Fibroblast of lung (primary cell): ENCODE results near the gene AP4E1. TPM values are rescaled to one million over a fixed set of nuclear protein-coding genes. Genes with fewer than 3 reads are reported as not detected.

Source experiments
- DNase-seq, 2 donors: peaks; one replicate each; pipeline versions ENCODE4 v3.0.0 to v3.0.0-alpha.2; 2010; ENCODE audit warnings: low read depth in 2 of 2
- H2AFZ ChIP-seq: 2 replicates; pipeline ENCODE4 v1.5.1; 2012; ENCODE audit warnings: low read length, control low read depth, inconsistent platforms
- H3K27ac ChIP-seq: 2 replicates; pipeline ENCODE4 v1.5.1; 2011; ENCODE audit warnings: low read length, control low read depth; ENCODE audit not compliant: insufficient read depth
- H3K27me3 ChIP-seq: 2 replicates; pipeline ENCODE4 v1.5.1; 2011; ENCODE audit warnings: mild to moderate bottlenecking, low read length; ENCODE audit not compliant: control insufficient read depth, insufficient read depth
- H3K36me3 ChIP-seq: 2 replicates; pipeline ENCODE4 v1.5.1; 2011; ENCODE audit warnings: low read length; ENCODE audit not compliant: control insufficient read depth, insufficient read depth
- H3K4me1 ChIP-seq: 2 replicates; pipeline ENCODE4 v1.5.1; 2011; ENCODE audit warnings: low read length; ENCODE audit not compliant: control insufficient read depth, insufficient read depth; ENCODE audit errors: extremely low read depth
- H3K4me2 ChIP-seq: 2 replicates; pipeline ENCODE4 v1.5.1; 2011; ENCODE audit warnings: low read length, control low read depth; ENCODE audit not compliant: insufficient read depth; ENCODE audit errors: extremely low read depth
- H3K4me3 ChIP-seq, 4 experiments: fragments of 200-600 bp in 1 of 4; sonication (generic) in 1 of 4; replicated peaks in 1 of 4; 2 replicates each; pipeline ENCODE4 v1.5.1; 2011 to 2016; ENCODE audit warnings: low read length in 4 of 4, low read depth in 3 of 4, mild to moderate bottlenecking in 3 of 4, control low read depth in 2 of 4, inconsistent platforms in 1 of 4, mixed read lengths in 1 of 4; ENCODE audit not compliant: insufficient read depth in 1 of 4; ENCODE audit errors: control extremely low read depth in 1 of 4
- H3K79me2 ChIP-seq: 2 replicates; pipeline ENCODE4 v1.5.1; 2012; ENCODE audit warnings: mild to moderate bottlenecking, low read length, inconsistent platforms; ENCODE audit not compliant: control insufficient read depth, insufficient read depth
- H3K9ac ChIP-seq: 2 replicates; pipeline ENCODE4 v1.5.1; 2011; ENCODE audit warnings: mild to moderate bottlenecking, low read length, control low read depth; ENCODE audit not compliant: insufficient read depth
- H3K9me3 ChIP-seq: 2 replicates; pipeline ENCODE4 v1.5.1; 2012; ENCODE audit warnings: low read depth, low read length; ENCODE audit not compliant: control insufficient read depth, insufficient read depth
- H4K20me1 ChIP-seq: 2 replicates; pipeline ENCODE4 v1.5.1; 2011; ENCODE audit warnings: low read length; ENCODE audit not compliant: control insufficient read depth, insufficient read depth; ENCODE audit errors: extremely low read depth
- CTCF ChIP-seq, 2 donors: IDR thresholded peaks in 1 of 2; conservative IDR thresholded peaks in 1 of 2; 1 replicate in 1 of 2; 2 replicates in 1 of 2; pipeline ENCODE4 v1.5.1; 2011 to 2012; ENCODE audit warnings: low read length in 2 of 2, control low read depth in 1 of 2, inconsistent platforms in 1 of 2, low read depth in 1 of 2, mild to moderate bottlenecking in 1 of 2
- EZH2 ChIP-seq: IDR thresholded peaks from 2 replicates; pipeline ENCODE4 v1.5.1; 2012; ENCODE audit warnings: low read length, control low read depth, mild to moderate bottlenecking; ENCODE audit errors: missing control alignments
- polyA plus RNA-seq, 2 donors: library from polyadenylated mRNA; depleted of rRNA in 1 of 2; stranded (reverse) in 1 of 2; unstranded in 1 of 2; fragments of >200 nt; gene quantifications; 2 replicates each; pipeline ENCODE4 v1.2.1, GENCODE V29; 2011 to 2012; ENCODE audit warnings: missing spikeins in 1 of 2
- total RNA-seq: library from RNA; depleted of rRNA; stranded (reverse); fragments of >200 nt; gene quantifications from 2 replicates; pipeline ENCODE4 v1.2.1, GENCODE V29; 2014

AP4E1 gene
- total and polyA plus RNA-seq, 2 donors (not counting 1 experiment from before 2014, with no cell fraction given), result 7.3 to 19.7 TPM

- Histone ChIP-seq H3K27ac (no peak overlapping the region), H3K36me3 (no peaks in the 10 kb centered on the region), H3K27me3 (no peaks in the 10 kb centered on the region), H4K20me1 (no peaks in the 10 kb centered on the region), H2AFZ (no peak overlapping the region), H3K9ac (no peak overlapping the region), H3K9me3 (no peaks in the 10 kb centered on the region), H3K79me2 (no peaks in the 10 kb centered on the region), H3K4me1 (peaks cover 2% of the 10 kb centered on the region), H3K4me2 (no peak overlapping the region), H3K4me3 (no peak overlapping the region)
- TF ChIP-seq EZH2 (no peak), CTCF (conservative IDR thresholded peaks at IDR 0.05 in 1 of 2, IDR thresholded peaks at IDR 0.05 in 1 of 2; ENCODE audit: low read depth in 1 of 2, low read length in 2 of 2) (no peak)
- no peak for DNase-seq
Observed at GRCh38 chr15:50889589-50889988, 18.9 kb upstream of the AP4E1 start.

GRCh38 chr15:50890751-50891150 is 17.7 kb upstream of the AP4E1 start:
- no peaks in the 10 kb centered on the region for H3K27me3 ChIP-seq
- H3K79me2 ChIP-seq, result no peaks in the 10 kb centered on the region
- no peak overlapping the region for H2AFZ ChIP-seq
- H4K20me1 ChIP-seq, result no peaks in the 10 kb centered on the region
- peak in 1 of 2 donors; percentile 22 for DNase-seq
- TF ChIP-seq CTCF (conservative IDR thresholded peaks at IDR 0.05 in 1 of 2, IDR thresholded peaks at IDR 0.05 in 1 of 2; ENCODE audit: low read depth in 1 of 2, low read length in 2 of 2), result no peak
- TF ChIP-seq EZH2, result no peak
- H3K27ac ChIP-seq, result no peak overlapping the region
- no peak overlapping the region for H3K4me2 ChIP-seq
- no peak overlapping the region for H3K9ac ChIP-seq
- H3K9me3 ChIP-seq, result no peaks in the 10 kb centered on the region
- no peaks in the 10 kb centered on the region for H3K36me3 ChIP-seq
- no peaks in the 10 kb centered on the region for H3K4me1 ChIP-seq
- no peak overlapping the region for H3K4me3 ChIP-seq

- Histone ChIP-seq H3K4me1 (no peaks in the 10 kb centered on the region), H2AFZ (no peak overlapping the region), H3K4me3 (no peak overlapping the region), H3K27me3 (no peaks in the 10 kb centered on the region), H3K9ac (no peak overlapping the region), H3K36me3 (no peaks in the 10 kb centered on the region), H3K9me3 (no peaks in the 10 kb centered on the region), H3K27ac (no peak overlapping the region), H3K4me2 (no peak overlapping the region), H3K79me2 (no peaks in the 10 kb centered on the region), H4K20me1 (no peaks in the 10 kb centered on the region)
- TF ChIP-seq CTCF (conservative IDR thresholded peaks at IDR 0.05 in 1 of 2, IDR thresholded peaks at IDR 0.05 in 1 of 2; ENCODE audit: low read depth in 1 of 2, low read length in 2 of 2) (no peak), EZH2 (no peak)
- DNase-seq, result no peak
Observed at GRCh38 chr15:50891159-50891558, 17.3 kb upstream of the AP4E1 start.
